Karpas-422 (cell line): Measurements from ENCODE around the gene KBTBD13. TPM values are rescaled to one million over a fixed set of nuclear protein-coding genes. Genes with fewer than 3 reads are reported as not detected.
"Not testable (repeated sequence)": the region's sequence is repeated elsewhere in the genome, so short reads cannot be mapped to it uniquely, and the experiment has no call there.

ENCODE experiments used
- DNase-seq: peaks from one replicate; pipeline ENCODE4 v3.0.0-alpha.2; 2015
- H2AFZ ChIP-seq: fragments of 200-600 bp; sonication (generic); 2 replicates; pipeline ENCODE4 v1.6.1; 2014; ENCODE audit warnings: antibody characterized with exemption, low read length, mixed read lengths
- H3K27ac ChIP-seq: fragments of 200-600 bp; sonication (generic); 2 replicates; pipeline ENCODE4 v1.5.1; 2014; ENCODE audit warnings: mild to moderate bottlenecking, low read length, moderate library complexity
- H3K27me3 ChIP-seq: fragments of 200-600 bp; sonication (generic); 2 replicates; pipeline ENCODE4 v1.6.1; 2014; ENCODE audit warnings: low read length, mixed read lengths
- H3K36me3 ChIP-seq: fragments of 200-600 bp; sonication (generic); 2 replicates; pipeline ENCODE4 v1.6.1; 2014; ENCODE audit warnings: low read length, mixed read lengths; ENCODE audit not compliant: insufficient read depth
- H3K4me1 ChIP-seq: fragments of 200-600 bp; sonication (generic); 2 replicates; pipeline ENCODE4 v1.6.1; 2014; ENCODE audit warnings: mild to moderate bottlenecking, low read length, mixed read lengths
- H3K4me2 ChIP-seq: fragments of 200-600 bp; sonication (generic); 2 replicates; pipeline ENCODE4 v1.6.1; 2014; ENCODE audit warnings: low read length, low read depth, mild to moderate bottlenecking; ENCODE audit not compliant: poor library complexity, severe bottlenecking
- H3K4me3 ChIP-seq: fragments of 200-600 bp; sonication (generic); 2 replicates; pipeline ENCODE4 v1.5.1; 2014; ENCODE audit warnings: mild to moderate bottlenecking, antibody characterized with exemption, low read length, mixed read lengths
- H3K79me2 ChIP-seq: fragments of 200-600 bp; sonication (generic); 2 replicates; pipeline ENCODE4 v1.6.1; 2014; ENCODE audit warnings: mild to moderate bottlenecking, low read length, mixed read lengths
- H3K9ac ChIP-seq: fragments of 200-600 bp; sonication (generic); 2 replicates; pipeline ENCODE4 v1.6.0; 2014; ENCODE audit warnings: low read length
- H3K9me2 ChIP-seq: fragments of 200-600 bp; sonication (generic), shearing (Covaris generic); replicated peaks from 2 replicates; pipeline ENCODE4 v1.6.0; 2014; ENCODE audit warnings: mild to moderate bottlenecking, low read length, moderate library complexity; ENCODE audit not compliant: insufficient read depth
- H3K9me3 ChIP-seq: fragments of 300-700, 200-600 bp; sonication (generic); 2 replicates; pipeline ENCODE4 v1.6.1; 2014; ENCODE audit warnings: low read length, mixed read lengths
- H4K20me1 ChIP-seq: fragments of 200-600 bp; sonication (generic); 2 replicates; pipeline ENCODE4 v1.6.1; 2014; ENCODE audit warnings: mild to moderate bottlenecking, antibody characterized with exemption, low read length, low read depth; ENCODE audit not compliant: insufficient read depth
- total RNA-seq: library from RNA; depleted of rRNA; stranded (reverse); fragments of >200 nt; shearing (Covaris generic); gene quantifications from 2 replicates; pipeline ENCODE4 v1.2.3, GENCODE V29; 2014; ENCODE audit warnings: low replicate concordance

Gene KBTBD13
- total RNA-seq, 1 experiment from 2014 or later = not detected

GRCh38 chr15:65069179-65069578 lies 7.4 kb upstream of the KBTBD13 start:
- no peaks in the 10 kb centered on the region for H3K27me3 ChIP-seq
- H3K4me1 ChIP-seq = no peaks in the 10 kb centered on the region
- no peaks in the 10 kb centered on the region for H4K20me1 ChIP-seq
- H3K9me3 ChIP-seq = no peaks in the 10 kb centered on the region
- no peak overlapping the region for H3K4me2 ChIP-seq
- H3K9ac ChIP-seq = no peak overlapping the region
- H3K4me3 ChIP-seq = no peak overlapping the region
- H3K79me2 ChIP-seq = no peaks in the 10 kb centered on the region
- DNase-seq = no peak
- no peaks in the 10 kb centered on the region for H3K36me3 ChIP-seq
- no peaks in the 10 kb centered on the region for H3K9me2 ChIP-seq
- H2AFZ ChIP-seq = no peak overlapping the region
- H3K27ac ChIP-seq = no peak overlapping the region

- DNase-seq = no peak
- H4K20me1 ChIP-seq = no peaks in the 10 kb centered on the region
- H3K36me3 ChIP-seq = no peaks in the 10 kb centered on the region
- H2AFZ ChIP-seq = no peak overlapping the region
- H3K4me1 ChIP-seq = no peaks in the 10 kb centered on the region
- H3K27me3 ChIP-seq = no peaks in the 10 kb centered on the region
- H3K27ac ChIP-seq = no peak overlapping the region
- H3K4me2 ChIP-seq = no peak overlapping the region
- no peaks in the 10 kb centered on the region for H3K9me3 ChIP-seq
- no peak overlapping the region for H3K9ac ChIP-seq
- H3K4me3 ChIP-seq = no peak overlapping the region
- H3K79me2 ChIP-seq = no peaks in the 10 kb centered on the region
- no peaks in the 10 kb centered on the region for H3K9me2 ChIP-seq
Measured at GRCh38 chr15:65069779-65070546, 6.6 kb upstream of the KBTBD13 start.

- Histone ChIP-seq H3K4me2 (no peak overlapping the region), H3K4me3 (no peak overlapping the region), H3K27me3 (no peaks in the 10 kb centered on the region), H3K36me3 (no peaks in the 10 kb centered on the region), H2AFZ (no peak overlapping the region), H3K9ac (no peak overlapping the region), H3K4me1 (no peaks in the 10 kb centered on the region), H3K79me2 (no peaks in the 10 kb centered on the region), H3K9me2 (no peaks in the 10 kb centered on the region), H3K27ac (no peak overlapping the region), H3K9me3 (no peaks in the 10 kb centered on the region), H4K20me1 (no peaks in the 10 kb centered on the region)
- DNase-seq = no peak
Measured at GRCh38 chr15:65071381-65071811, 5.2 kb upstream of the KBTBD13 start.

DNA sequence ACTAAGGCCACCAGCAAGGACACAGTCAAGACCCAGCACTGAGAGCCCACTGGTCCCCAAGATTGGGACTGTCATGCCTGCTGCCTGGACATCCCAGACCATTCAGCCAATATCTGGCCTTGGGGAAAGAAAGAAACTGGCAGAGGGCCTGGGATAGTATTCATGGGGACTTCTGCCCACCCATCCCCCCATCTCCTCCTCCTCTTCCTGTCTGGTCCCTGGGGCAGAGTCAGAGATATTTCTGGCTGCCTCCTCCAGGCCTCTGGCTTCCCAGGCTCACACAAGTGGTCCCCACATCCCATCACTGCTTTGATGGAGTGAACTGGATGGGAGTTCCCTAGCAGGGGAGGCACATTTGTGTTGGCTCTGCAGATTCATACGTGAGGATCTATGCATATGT lies 4.5 kb upstream of the KBTBD13 start:
- H3K9me2 ChIP-seq = no peaks in the 10 kb centered on the region

DNA sequence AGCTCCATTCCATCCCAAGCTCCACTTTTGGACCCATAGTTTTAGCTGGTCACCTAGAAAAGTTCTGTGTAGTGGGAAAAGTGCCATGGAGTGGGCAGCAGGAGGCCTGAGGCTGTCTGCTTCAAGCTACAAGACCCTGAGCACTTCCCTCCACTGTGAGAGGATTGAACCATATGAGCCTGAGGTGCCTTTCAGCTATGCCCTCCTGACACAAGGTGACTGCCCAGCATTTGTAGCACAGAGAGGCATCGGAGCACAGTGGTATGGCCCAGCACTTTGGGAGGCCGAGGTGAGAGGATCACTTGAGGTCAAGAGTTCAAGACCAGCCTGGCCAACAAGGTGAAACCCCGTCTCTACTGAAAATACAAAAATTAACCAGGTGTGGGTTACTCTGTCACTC lies 3.9 kb upstream of the KBTBD13 start:
- Histone ChIP-seq H2AFZ (no peak overlapping the region), H3K79me2 (no peaks in the 10 kb centered on the region), H3K4me2 (no peak overlapping the region), H3K4me3 (no peak overlapping the region), H3K9me2 (no peaks in the 10 kb centered on the region), H3K9ac (no peak overlapping the region), H4K20me1 (no peaks in the 10 kb centered on the region), H3K27me3 (no peaks in the 10 kb centered on the region), H3K9me3 (no peaks in the 10 kb centered on the region), H3K27ac (no peak overlapping the region), H3K4me1 (no peaks in the 10 kb centered on the region), H3K36me3 (no peaks in the 10 kb centered on the region)
- DNase-seq = no peak

More for the DNA sequence above, 4.5 kb upstream of the KBTBD13 start:
- H3K4me2 ChIP-seq = no peak overlapping the region
- no peak overlapping the region for H2AFZ ChIP-seq
- H3K79me2 ChIP-seq = no peaks in the 10 kb centered on the region
- H3K27ac ChIP-seq = no peak overlapping the region
- no peak overlapping the region for H3K4me3 ChIP-seq
- H3K27me3 ChIP-seq = no peaks in the 10 kb centered on the region
- no peaks in the 10 kb centered on the region for H4K20me1 ChIP-seq
- H3K9me3 ChIP-seq = no peaks in the 10 kb centered on the region
- H3K9ac ChIP-seq = no peak overlapping the region
- no peaks in the 10 kb centered on the region for H3K36me3 ChIP-seq
- H3K4me1 ChIP-seq = no peaks in the 10 kb centered on the region
- no peak for DNase-seq

DNA sequence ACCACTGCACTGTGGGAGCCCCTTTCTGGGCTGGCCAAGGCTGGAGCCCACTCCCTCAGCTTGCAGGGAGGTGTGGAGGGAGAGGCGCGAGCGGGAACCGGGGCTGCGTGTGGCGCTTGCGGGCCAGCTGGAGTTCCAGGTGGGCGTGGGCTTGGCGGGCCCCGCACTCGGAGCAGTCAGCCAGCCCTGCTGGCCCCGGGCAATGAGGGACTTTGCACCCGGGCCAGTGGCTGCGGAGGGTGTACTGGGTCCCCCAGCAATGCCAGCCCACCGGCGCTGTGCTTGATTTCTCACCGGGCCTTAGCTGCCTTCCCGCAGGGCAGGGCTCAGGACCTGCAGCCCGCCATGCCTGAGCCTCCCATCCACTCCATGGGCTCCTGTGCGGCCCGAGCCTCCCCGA lies 1.6 kb upstream of the KBTBD13 start:
- not testable (repeated sequence) for H4K20me1 ChIP-seq, H2AFZ ChIP-seq, H3K36me3 ChIP-seq, H3K4me2 ChIP-seq, H3K9ac ChIP-seq, H3K27me3 ChIP-seq, H3K9me3 ChIP-seq, H3K4me1 ChIP-seq, H3K9me2 ChIP-seq, DNase-seq, H3K79me2 ChIP-seq, H3K27ac ChIP-seq, H3K4me3 ChIP-seq

GRCh38 chr15:65075607-65076395 lies 745 bp upstream of the KBTBD13 start:
- H3K4me1 ChIP-seq, H3K9me3 ChIP-seq, H3K36me3 ChIP-seq, H3K79me2 ChIP-seq, H4K20me1 ChIP-seq, H3K9ac ChIP-seq, H3K27ac ChIP-seq, H2AFZ ChIP-seq, H3K4me3 ChIP-seq, H3K9me2 ChIP-seq, H3K4me2 ChIP-seq, DNase-seq, H3K27me3 ChIP-seq: not testable (repeated sequence)

DNA sequence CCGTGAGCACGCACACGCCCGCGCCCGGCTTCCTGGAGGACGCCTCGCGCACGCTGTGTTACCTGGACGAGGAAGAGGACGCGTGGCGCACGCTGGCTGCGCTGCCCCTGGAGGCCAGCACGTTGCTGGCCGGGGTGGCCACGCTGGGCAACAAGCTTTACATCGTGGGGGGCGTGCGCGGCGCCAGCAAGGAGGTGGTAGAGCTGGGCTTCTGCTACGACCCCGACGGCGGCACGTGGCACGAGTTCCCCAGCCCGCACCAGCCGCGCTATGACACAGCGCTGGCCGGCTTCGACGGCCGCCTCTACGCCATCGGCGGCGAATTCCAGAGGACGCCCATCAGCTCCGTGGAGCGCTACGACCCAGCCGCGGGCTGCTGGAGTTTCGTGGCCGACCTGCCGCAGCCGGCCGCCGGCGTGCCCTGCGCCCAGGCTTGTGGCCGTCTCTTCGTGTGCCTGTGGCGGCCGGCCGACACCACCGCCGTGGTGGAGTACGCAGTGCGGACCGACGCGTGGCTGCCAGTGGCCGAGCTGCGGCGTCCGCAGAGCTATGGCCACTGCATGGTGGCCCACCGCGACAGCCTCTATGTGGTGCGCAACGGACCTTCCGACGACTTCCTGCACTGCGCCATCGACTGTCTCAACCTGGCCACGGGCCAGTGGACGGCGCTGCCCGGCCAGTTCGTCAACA lies 890 bp downstream of the KBTBD13 start:
- Histone ChIP-seq H3K9me3 (no peaks in the 10 kb centered on the region), H3K36me3 (no peaks in the 10 kb centered on the region), H3K4me2 (no peak overlapping the region), H3K27ac (no peak overlapping the region), H3K9ac (no peak overlapping the region), H3K79me2 (no peaks in the 10 kb centered on the region), H3K4me3 (no peak overlapping the region), H3K27me3 (no peaks in the 10 kb centered on the region), H4K20me1 (no peaks in the 10 kb centered on the region), H3K9me2 (no peaks in the 10 kb centered on the region), H2AFZ (no peak overlapping the region), H3K4me1 (no peaks in the 10 kb centered on the region)
- no peak for DNase-seq
